SJCRH30 (cell line): ENCODE results near the gene NFATC1. TPM values are rescaled to one million over a fixed set of nuclear protein-coding genes. Genes with fewer than 3 reads are reported as not detected.

Experiments used
- DNase-seq, 2 experiments: peaks; one replicate each; pipeline ENCODE4 v3.0.0-alpha.2; 2015 to 2020
- H3K27ac ChIP-seq: fragments of 250-450 bp; sonication (Bioruptor Pico); 2 replicates; pipeline ENCODE4 v1.5.1; 2020; ENCODE audit warnings: mild to moderate bottlenecking, moderate library complexity
- H3K27me3 ChIP-seq: fragments of 250-450 bp; sonication (Bioruptor Pico); 2 replicates; pipeline ENCODE4 v1.5.1; 2020; ENCODE audit warnings: mild to moderate bottlenecking, moderate library complexity
- H3K36me3 ChIP-seq: fragments of 250-450 bp; sonication (Bioruptor Pico); 2 replicates; pipeline ENCODE4 v1.5.1; 2020; ENCODE audit warnings: mild to moderate bottlenecking, moderate library complexity
- H3K4me1 ChIP-seq: fragments of 250-450 bp; sonication (Bioruptor Pico); 2 replicates; pipeline ENCODE4 v1.5.1; 2020; ENCODE audit warnings: mild to moderate bottlenecking, moderate library complexity
- H3K4me3 ChIP-seq: fragments of 250-450 bp; sonication (Bioruptor Pico); 2 replicates; pipeline ENCODE4 v1.5.1; 2020; ENCODE audit warnings: mild to moderate bottlenecking, moderate library complexity
- H3K9me3 ChIP-seq: fragments of 250-450 bp; sonication (Bioruptor Pico); replicated peaks from 2 replicates; pipeline ENCODE4 v1.5.1; 2020; ENCODE audit warnings: mild to moderate bottlenecking, moderate library complexity
- total RNA-seq: library from RNA; depleted of rRNA; stranded (reverse); fragments of >200 nt; shearing (Covaris generic); gene quantifications from 2 replicates; pipeline ENCODE4 v1.2.3, GENCODE V29; 2014

NFATC1 gene
- total RNA-seq, 1 experiment from 2014 or later = 5.7 TPM

GRCh38 chr18:79413901-79414300 lies 18.2 kb downstream of the NFATC1 start:
- H3K4me1 ChIP-seq = no peaks in the 10 kb centered on the region
- no peaks in the 10 kb centered on the region for H3K36me3 ChIP-seq
- H3K4me3 ChIP-seq = no peak overlapping the region
- no peaks in the 10 kb centered on the region for H3K9me3 ChIP-seq
- no peaks in the 10 kb centered on the region for H3K27me3 ChIP-seq
- DNase-seq = no peak
- no peak overlapping the region for H3K27ac ChIP-seq

GRCh38 chr18:79416022-79416676 lies 20.4 kb downstream of the NFATC1 start:
- Histone ChIP-seq H3K27me3 (no peaks in the 10 kb centered on the region), H3K4me1 (no peaks in the 10 kb centered on the region), H3K36me3 (no peaks in the 10 kb centered on the region), H3K9me3 (no peaks in the 10 kb centered on the region), H3K4me3 (no peak overlapping the region), H3K27ac (no peak overlapping the region)
- no peak for DNase-seq

GRCh38 chr18:79416677-79417052 lies 20.9 kb downstream of the NFATC1 start:
- DNase-seq = no peak
- Histone ChIP-seq H3K27ac (no peak overlapping the region), H3K4me3 (no peak overlapping the region), H3K27me3 (no peaks in the 10 kb centered on the region), H3K9me3 (no peaks in the 10 kb centered on the region), H3K36me3 (no peaks in the 10 kb centered on the region), H3K4me1 (no peaks in the 10 kb centered on the region)

- no peak for DNase-seq
- Histone ChIP-seq H3K27me3 (no peaks in the 10 kb centered on the region), H3K4me1 (no peaks in the 10 kb centered on the region), H3K4me3 (no peak overlapping the region), H3K27ac (no peak overlapping the region), H3K9me3 (no peaks in the 10 kb centered on the region), H3K36me3 (no peaks in the 10 kb centered on the region)
Measured at GRCh38 chr18:79418236-79418635, 22.5 kb downstream of the NFATC1 start.

- no peak overlapping the region for H3K27ac ChIP-seq
- no peak for DNase-seq
- no peaks in the 10 kb centered on the region for H3K9me3 ChIP-seq
- no peaks in the 10 kb centered on the region for H3K27me3 ChIP-seq
- no peak overlapping the region for H3K4me3 ChIP-seq
- no peaks in the 10 kb centered on the region for H3K36me3 ChIP-seq
- no peaks in the 10 kb centered on the region for H3K4me1 ChIP-seq
Measured at GRCh38 chr18:79418642-79419041, 22.9 kb downstream of the NFATC1 start.

- no peaks in the 10 kb centered on the region for H3K9me3 ChIP-seq
- no peak for DNase-seq
- no peak overlapping the region for H3K27ac ChIP-seq
- no peaks in the 10 kb centered on the region for H3K4me1 ChIP-seq
- H3K27me3 ChIP-seq = no peaks in the 10 kb centered on the region
- H3K36me3 ChIP-seq = no peaks in the 10 kb centered on the region
- no peak overlapping the region for H3K4me3 ChIP-seq
Measured at GRCh38 chr18:79420033-79420745, 24.5 kb downstream of the NFATC1 start.

- H3K27ac ChIP-seq = no peak overlapping the region
- H3K4me1 ChIP-seq = no peaks in the 10 kb centered on the region
- H3K9me3 ChIP-seq = no peaks in the 10 kb centered on the region
- H3K4me3 ChIP-seq = no peak overlapping the region
- no peaks in the 10 kb centered on the region for H3K27me3 ChIP-seq
- DNase-seq = no peak
- H3K36me3 ChIP-seq = no peaks in the 10 kb centered on the region
Measured at GRCh38 chr18:79421275-79421857, 25.6 kb downstream of the NFATC1 start.

GRCh38 chr18:79422022-79422782 lies 26.5 kb downstream of the NFATC1 start:
- Histone ChIP-seq H3K9me3 (no peaks in the 10 kb centered on the region), H3K4me1 (no peaks in the 10 kb centered on the region), H3K36me3 (no peaks in the 10 kb centered on the region), H3K4me3 (no peak overlapping the region), H3K27me3 (no peaks in the 10 kb centered on the region), H3K27ac (no peak overlapping the region)
- no peak for DNase-seq

GRCh38 chr18:79422783-79423165 lies 27.0 kb downstream of the NFATC1 start:
- no peak overlapping the region for H3K27ac ChIP-seq
- H3K4me3 ChIP-seq = no peak overlapping the region
- DNase-seq = no peak
- no peaks in the 10 kb centered on the region for H3K36me3 ChIP-seq
- H3K9me3 ChIP-seq = no peaks in the 10 kb centered on the region
- no peaks in the 10 kb centered on the region for H3K4me1 ChIP-seq
- no peaks in the 10 kb centered on the region for H3K27me3 ChIP-seq

GRCh38 chr18:79423211-79424007 lies 27.7 kb downstream of the NFATC1 start:
- Histone ChIP-seq H3K36me3 (no peaks in the 10 kb centered on the region), H3K4me1 (no peaks in the 10 kb centered on the region), H3K27ac (no peak overlapping the region), H3K27me3 (no peaks in the 10 kb centered on the region), H3K9me3 (no peaks in the 10 kb centered on the region), H3K4me3 (no peak overlapping the region)
- no peak for DNase-seq

GRCh38 chr18:79424008-79424565 lies 28.4 kb downstream of the NFATC1 start:
- Histone ChIP-seq H3K36me3 (no peaks in the 10 kb centered on the region), H3K4me3 (no peak overlapping the region), H3K4me1 (no peaks in the 10 kb centered on the region), H3K9me3 (no peaks in the 10 kb centered on the region), H3K27me3 (no peaks in the 10 kb centered on the region), H3K27ac (no peak overlapping the region)
- no peak for DNase-seq

GRCh38 chr18:79424880-79425568 lies 29.3 kb downstream of the NFATC1 start:
- Histone ChIP-seq H3K4me1 (no peaks in the 10 kb centered on the region), H3K36me3 (no peaks in the 10 kb centered on the region), H3K9me3 (no peaks in the 10 kb centered on the region), H3K27ac (no peak overlapping the region), H3K4me3 (no peak overlapping the region), H3K27me3 (no peaks in the 10 kb centered on the region)
- no peak for DNase-seq

- Histone ChIP-seq H3K27ac (no peak overlapping the region), H3K9me3 (no peaks in the 10 kb centered on the region), H3K27me3 (no peaks in the 10 kb centered on the region), H3K4me3 (no peak overlapping the region), H3K36me3 (no peaks in the 10 kb centered on the region), H3K4me1 (no peaks in the 10 kb centered on the region)
- no peak for DNase-seq
Measured at GRCh38 chr18:79425569-79425886, 29.8 kb downstream of the NFATC1 start.
